ENCODE measurements around the gene EARS2.

Gene EARS2

GRCh38 chr16:23544436-23544835 lies 12.7 kb downstream of the EARS2 start:
- TF ChIP-seq ZBTB7A (IDR thresholded peaks at IDR 0.05; ENCODE audit: low read depth): no peak
- TF ChIP-seq, protein P1, sequence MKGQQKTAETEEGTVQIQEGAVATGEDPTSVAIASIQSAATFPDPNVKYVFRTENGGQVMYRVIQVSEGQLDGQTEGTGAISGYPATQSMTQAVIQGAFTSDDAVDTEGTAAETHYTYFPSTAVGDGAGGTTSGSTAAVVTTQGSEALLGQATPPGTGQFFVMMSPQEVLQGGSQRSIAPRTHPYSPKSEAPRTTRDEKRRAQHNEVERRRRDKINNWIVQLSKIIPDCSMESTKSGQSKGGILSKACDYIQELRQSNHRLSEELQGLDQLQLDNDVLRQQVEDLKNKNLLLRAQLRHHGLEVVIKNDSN (IDR thresholded peaks at IDR 0.05): no peak
- no peak for TF ChIP-seq RAD21 (IDR thresholded peaks at IDR 0.05; ENCODE audit: low read depth)
- no peak for TF ChIP-seq NFIC (IDR thresholded peaks at IDR 0.05)
- no peak for TF ChIP-seq TAF1 (IDR thresholded peaks at IDR 0.05; ENCODE audit: low read depth)
- no peak for TF ChIP-seq MAX (IDR thresholded peaks at IDR 0.05)
- no peak for TF ChIP-seq REST (IDR thresholded peaks at IDR 0.05; ENCODE audit: low read depth)

GRCh38 chr16:23539984-23540816 lies 16.9 kb downstream of the EARS2 start:
- TF ChIP-seq TEAD4 (IDR thresholded peaks at IDR 0.05) (no peak), REST (IDR thresholded peaks at IDR 0.05; ENCODE audit: low read depth) (no peak), ZBTB7A (IDR thresholded peaks at IDR 0.05; ENCODE audit: low read depth) (no peak), NFIC (IDR thresholded peaks at IDR 0.05) (no peak), YY1 (IDR thresholded peaks at IDR 0.05; ENCODE audit: low read depth) (no peak), RAD21 (IDR thresholded peaks at IDR 0.05; ENCODE audit: low read depth) (no peak)

- no peak for TF ChIP-seq REST (IDR thresholded peaks at IDR 0.05; ENCODE audit: low read depth)
- TF ChIP-seq RAD21 (IDR thresholded peaks at IDR 0.05; ENCODE audit: low read depth): no peak
- TF ChIP-seq, protein P1 (IDR thresholded peaks at IDR 0.05): no peak
- TF ChIP-seq TEAD4 (IDR thresholded peaks at IDR 0.05): no peak
- no peak for TF ChIP-seq ZBTB7A (IDR thresholded peaks at IDR 0.05; ENCODE audit: low read depth)
- no peak for TF ChIP-seq CREB1 (IDR thresholded peaks at IDR 0.05; ENCODE audit: low read depth)
- no peak for TF ChIP-seq EP300 (IDR thresholded peaks at IDR 0.05; ENCODE audit: borderline replicate concordance)
- TF ChIP-seq TAF1 (IDR thresholded peaks at IDR 0.05; ENCODE audit: low read depth): no peak
- no peak for TF ChIP-seq TCF12 (IDR thresholded peaks at IDR 0.05; ENCODE audit: low read depth)
- TF ChIP-seq NFIC (IDR thresholded peaks at IDR 0.05): no peak
- no peak for TF ChIP-seq EGR1 (IDR thresholded peaks at IDR 0.05)
- TF ChIP-seq FOXM1 (IDR thresholded peaks at IDR 0.05; ENCODE audit: borderline replicate concordance, low read depth): no peak
Observed at GRCh38 chr16:23538919-23539278, 18.3 kb downstream of the EARS2 start.

- no peak for TF ChIP-seq YY1 (IDR thresholded peaks at IDR 0.05; ENCODE audit: low read depth)
Observed at GRCh38 chr16:23537390-23537789, 19.8 kb downstream of the EARS2 start.

DNA sequence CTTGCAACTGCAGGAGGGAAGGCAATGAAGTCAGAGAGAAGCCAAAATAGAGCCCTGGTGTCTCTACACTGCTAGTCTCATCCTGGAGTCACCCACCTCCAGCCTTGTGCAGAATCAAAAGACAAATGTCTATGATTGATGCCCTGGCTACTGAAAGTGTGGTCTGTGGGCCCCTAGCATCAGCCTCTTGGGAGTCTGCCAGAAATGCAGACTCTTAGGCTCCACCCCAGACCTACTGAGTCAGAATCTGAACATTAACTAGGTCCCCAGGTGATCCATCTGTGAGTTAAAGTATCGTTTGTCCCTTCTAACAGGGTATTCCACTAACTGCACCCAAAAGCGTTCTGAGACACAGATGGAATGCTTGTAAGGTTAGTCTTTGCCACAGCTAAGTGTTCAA lies 21.2 kb downstream of the EARS2 start:
- TF ChIP-seq TAF1 (IDR thresholded peaks at IDR 0.05; ENCODE audit: low read depth) (no peak), EP300 (IDR thresholded peaks at IDR 0.05; ENCODE audit: borderline replicate concordance) (no peak), CEBPB (IDR thresholded peaks at IDR 0.05) (no peak), CREB1 (IDR thresholded peaks at IDR 0.05; ENCODE audit: low read depth) (no peak), MAX (IDR thresholded peaks at IDR 0.05) (no peak), TCF12 (IDR thresholded peaks at IDR 0.05; ENCODE audit: low read depth) (no peak), YY1 (IDR thresholded peaks at IDR 0.05; ENCODE audit: low read depth) (no peak), EGR1 (IDR thresholded peaks at IDR 0.05) (no peak), NFIC (IDR thresholded peaks at IDR 0.05) (no peak), TEAD4 (IDR thresholded peaks at IDR 0.05) (no peak), RAD21 (IDR thresholded peaks at IDR 0.05; ENCODE audit: low read depth) (no peak), REST (IDR thresholded peaks at IDR 0.05; ENCODE audit: low read depth) (no peak), FOXM1 (IDR thresholded peaks at IDR 0.05; ENCODE audit: borderline replicate concordance, low read depth) (no peak), ZBTB7A (IDR thresholded peaks at IDR 0.05; ENCODE audit: low read depth) (no peak)
- TF ChIP-seq, protein P1 (IDR thresholded peaks at IDR 0.05): no peak

All from Ishikawa (cell line).